Dendritic cell treated with granulocyte-macrophage colony-stimulating factor and Interleukin-4, amounts not matched to agents 40 ng/mL and 50 ng/mL, for 4 days (primary cell): Measurements from ENCODE around the gene FSTL4.

Experiments used
- H3K27ac Mint-ChIP-seq: one replicate; pipeline ENCODE4 v1.8.0; 2022; ENCODE audit warnings: mild to moderate bottlenecking, mixed read lengths
- H3K27me3 Mint-ChIP-seq: one replicate; pipeline ENCODE4 v1.8.0; 2022; ENCODE audit warnings: mild to moderate bottlenecking, mixed read lengths
- H3K36me3 Mint-ChIP-seq: one replicate; pipeline ENCODE4 v1.8.0; 2022; ENCODE audit warnings: low read depth, mixed read lengths
- H3K4me1 Mint-ChIP-seq: one replicate; pipeline ENCODE4 v1.8.0; 2022; ENCODE audit warnings: low read depth, mixed read lengths
- H3K4me3 Mint-ChIP-seq: one replicate; pipeline ENCODE4 v1.8.0; 2022; ENCODE audit warnings: mild to moderate bottlenecking, moderate library complexity, mixed read lengths
- H3K9me3 Mint-ChIP-seq: one replicate; pipeline ENCODE4 v1.8.0; 2022; ENCODE audit warnings: mixed read lengths
- intact Hi-C: fragments of 100-400 bp; cut with micrococcal nuclease; formaldehyde crosslinking; loops from one replicate; pipeline ENCODE4 v1.15.0; 2022

Gene FSTL4

GRCh38 chr5:133525126-133525525, 87.2 kb downstream of the FSTL4 start:
- intact Hi-C loops, result no loop called here
- Mint-ChIP-seq H3K36me3 (no peaks in the 10 kb centered on the region), H3K4me3 (no peak overlapping the region), H3K27ac (no peak overlapping the region), H3K27me3 (peaks cover 11% of the 10 kb centered on the region), H3K9me3 (no peaks in the 10 kb centered on the region), H3K4me1 (peaks cover 1% of the 10 kb centered on the region)

GRCh38 chr5:133524666-133525065, 87.7 kb downstream of the FSTL4 start:
- no peak overlapping the region for H3K27ac Mint-ChIP-seq
- H3K4me3 Mint-ChIP-seq, result no peak overlapping the region
- H3K9me3 Mint-ChIP-seq, result no peaks in the 10 kb centered on the region
- H3K36me3 Mint-ChIP-seq, result no peaks in the 10 kb centered on the region
- intact Hi-C loops, result no loop called here
- peaks cover 5% of the 10 kb centered on the region for H3K4me1 Mint-ChIP-seq
- H3K27me3 Mint-ChIP-seq, result peaks cover 11% of the 10 kb centered on the region

DNA sequence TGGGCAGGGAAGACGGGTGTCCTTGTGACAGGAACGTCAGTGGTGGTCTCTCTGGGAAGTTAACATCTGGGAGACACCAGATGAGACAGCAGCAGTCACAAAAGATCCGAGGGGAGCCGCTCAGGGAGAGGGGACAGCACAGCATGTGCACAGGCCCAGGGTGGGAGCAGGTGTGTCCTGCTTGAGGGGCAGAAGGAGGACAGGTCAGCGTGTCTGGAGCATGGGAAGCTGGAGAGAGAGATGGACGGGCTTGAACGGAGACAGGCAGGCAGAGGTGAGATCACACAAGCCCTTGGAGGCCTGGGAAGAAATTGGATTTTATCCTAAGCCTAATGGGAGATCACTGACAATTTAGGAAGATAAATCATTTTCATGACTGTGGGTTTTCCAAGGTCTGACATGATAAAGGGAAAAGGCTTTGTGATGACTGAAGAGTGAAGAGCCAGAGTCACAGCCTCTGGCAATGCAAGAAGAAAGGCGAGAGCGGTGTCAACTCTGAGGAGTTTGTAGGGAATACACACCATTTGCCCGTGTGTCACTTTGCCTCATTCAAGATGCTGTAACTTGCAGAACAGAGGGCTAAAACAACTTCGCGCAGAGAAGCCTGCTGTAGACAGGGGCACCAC, 88.3 kb downstream of the FSTL4 start:
- Mint-ChIP-seq H3K27me3 (peaks cover 12% of the 10 kb centered on the region), H3K4me3 (no peak overlapping the region), H3K4me1 (peaks cover 5% of the 10 kb centered on the region), H3K36me3 (no peaks in the 10 kb centered on the region), H3K27ac (no peak overlapping the region), H3K9me3 (no peaks in the 10 kb centered on the region)
- intact Hi-C loops, result no loop called here

GRCh38 chr5:133523013-133523658, 89.2 kb downstream of the FSTL4 start:
- Mint-ChIP-seq H3K9me3 (no peaks in the 10 kb centered on the region), H3K36me3 (no peaks in the 10 kb centered on the region), H3K4me1 (peaks cover 5% of the 10 kb centered on the region), H3K4me3 (no peak overlapping the region), H3K27me3 (peaks cover 18% of the 10 kb centered on the region), H3K27ac (no peak overlapping the region)
- intact Hi-C loops, result no loop called here

GRCh38 chr5:133521801-133522200, 90.5 kb downstream of the FSTL4 start:
- Mint-ChIP-seq H3K36me3 (no peaks in the 10 kb centered on the region), H3K4me1 (peaks cover 5% of the 10 kb centered on the region), H3K9me3 (no peaks in the 10 kb centered on the region), H3K27me3 (peaks cover 18% of the 10 kb centered on the region), H3K27ac (no peak overlapping the region), H3K4me3 (no peak overlapping the region)
- intact Hi-C loops, result no loop called here

DNA sequence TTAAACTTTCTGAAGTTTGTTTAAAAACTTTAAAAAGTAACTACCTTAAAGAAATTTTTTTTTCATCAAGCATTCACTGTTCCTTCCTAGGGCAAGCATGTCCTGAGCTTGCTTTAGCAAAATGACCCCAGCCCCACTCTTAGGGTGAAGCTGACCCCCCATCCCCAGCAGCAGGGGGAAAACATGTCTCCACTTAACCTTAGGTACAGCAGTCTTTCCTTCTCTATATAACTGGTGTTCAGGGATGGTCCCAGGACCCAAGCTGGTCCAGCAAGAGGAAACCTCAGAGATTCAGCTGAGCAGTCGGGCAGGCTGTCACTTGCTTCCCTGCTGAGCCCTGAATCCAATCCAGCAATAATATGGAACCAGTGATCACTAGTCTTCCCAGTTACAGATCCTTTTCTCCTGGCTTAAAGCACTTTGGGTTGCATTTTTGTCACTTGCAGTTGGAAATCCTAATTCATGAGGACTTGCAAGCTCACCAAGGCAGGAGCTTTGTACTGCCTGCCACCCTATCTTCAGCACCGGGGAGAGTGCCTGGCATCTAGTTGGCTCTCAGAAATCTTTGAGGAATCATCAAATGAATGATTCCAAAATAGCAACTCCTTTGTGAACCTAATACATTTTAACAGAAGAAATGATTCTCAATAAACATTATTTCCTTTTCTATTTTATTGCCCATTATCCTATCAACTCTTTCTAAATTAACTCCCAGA, 91.2 kb downstream of the FSTL4 start:
- peaks cover 18% of the 10 kb centered on the region for H3K27me3 Mint-ChIP-seq

DNA sequence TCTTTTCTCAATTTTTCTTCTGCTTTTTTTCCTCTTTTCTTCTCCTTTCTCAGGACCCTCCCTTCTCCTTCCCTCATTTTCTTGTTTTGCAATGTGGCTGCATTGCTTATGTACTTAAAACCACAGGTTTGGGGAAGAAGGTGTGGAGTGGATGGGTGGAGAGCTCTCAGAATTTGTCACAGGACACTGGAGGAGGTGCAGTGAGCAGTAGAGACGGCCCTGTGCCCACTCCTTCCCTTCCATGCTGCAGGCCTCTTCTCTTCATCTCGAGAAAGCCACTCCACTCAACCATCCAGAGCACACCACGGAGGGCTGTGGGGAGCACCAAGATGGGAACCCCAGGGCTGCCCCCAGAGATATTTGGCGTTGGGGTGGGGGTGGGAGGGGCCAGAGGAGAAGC, 92.3 kb downstream of the FSTL4 start:
- Mint-ChIP-seq H3K4me1 (peaks cover 5% of the 10 kb centered on the region), H3K36me3 (no peaks in the 10 kb centered on the region), H3K27ac (no peak overlapping the region), H3K9me3 (no peaks in the 10 kb centered on the region), H3K27me3 (peaks cover 21% of the 10 kb centered on the region), H3K4me3 (no peak overlapping the region)
- intact Hi-C loops, result no loop called here

More for the DNA sequence above, 91.2 kb downstream of the FSTL4 start:
- Mint-ChIP-seq H3K9me3 (no peaks in the 10 kb centered on the region), H3K36me3 (no peaks in the 10 kb centered on the region), H3K4me1 (peaks cover 5% of the 10 kb centered on the region), H3K27ac (no peak overlapping the region), H3K4me3 (no peak overlapping the region)
- intact Hi-C loops, result no loop called here

DNA sequence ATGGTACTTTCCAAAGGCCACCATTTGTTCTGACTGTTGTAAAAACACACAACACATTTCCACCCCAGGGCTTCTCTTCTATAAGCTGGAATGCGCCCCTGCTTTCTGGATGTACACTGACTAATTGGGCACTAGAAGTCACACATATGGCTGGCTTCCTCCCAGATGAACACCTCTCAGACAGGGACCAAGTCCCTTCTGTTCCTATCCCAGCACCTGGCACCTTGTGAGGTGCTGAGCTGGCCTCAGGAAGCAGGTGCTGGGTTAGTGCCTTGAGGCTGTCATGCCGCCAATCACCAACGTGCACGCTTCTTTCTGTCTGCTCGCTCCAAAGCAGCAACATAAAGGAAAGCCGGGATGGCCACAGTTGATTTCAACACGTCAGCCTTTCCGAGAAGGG, 93.2 kb downstream of the FSTL4 start:
- Mint-ChIP-seq H3K4me3 (no peak overlapping the region), H3K36me3 (no peaks in the 10 kb centered on the region)

DNA sequence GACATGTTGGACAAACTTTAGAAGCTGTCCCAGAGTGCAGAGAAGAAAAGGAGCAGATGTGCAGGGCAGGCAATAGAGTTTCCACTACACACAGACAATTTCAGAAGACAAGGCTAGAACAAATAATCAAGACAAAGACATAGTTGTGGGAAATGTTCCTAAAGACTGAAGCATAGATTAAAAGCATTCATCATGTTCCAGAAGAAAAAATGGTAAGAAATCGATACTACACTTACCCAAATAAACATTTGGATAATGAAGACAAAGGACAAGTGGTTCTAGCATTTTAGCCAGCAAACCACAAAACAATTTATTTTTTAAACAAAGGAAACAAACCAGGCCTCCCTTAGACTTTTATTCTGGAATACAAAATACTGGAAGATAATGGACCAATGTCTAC, 97.9 kb downstream of the FSTL4 start:
- intact Hi-C loops, result no loop called here
- Mint-ChIP-seq H3K4me3 (no peak overlapping the region), H3K36me3 (no peaks in the 10 kb centered on the region), H3K4me1 (no peaks in the 10 kb centered on the region), H3K9me3 (no peaks in the 10 kb centered on the region), H3K27me3 (peaks cover 17% of the 10 kb centered on the region), H3K27ac (no peak overlapping the region)

More for the DNA sequence above, 93.2 kb downstream of the FSTL4 start:
- H3K27ac Mint-ChIP-seq, result no peak overlapping the region
- H3K27me3 Mint-ChIP-seq, result peaks cover 23% of the 10 kb centered on the region
- intact Hi-C loops, result no loop called here
- no peaks in the 10 kb centered on the region for H3K9me3 Mint-ChIP-seq
- H3K4me1 Mint-ChIP-seq, result peaks cover 5% of the 10 kb centered on the region

- Mint-ChIP-seq H3K4me3 (no peak overlapping the region), H3K27ac (no peak overlapping the region), H3K36me3 (no peaks in the 10 kb centered on the region), H3K27me3 (peaks cover 9% of the 10 kb centered on the region), H3K4me1 (no peaks in the 10 kb centered on the region), H3K9me3 (no peaks in the 10 kb centered on the region)
- intact Hi-C loops, result no loop called here
Measured at GRCh38 chr5:133512896-133513295, 99.4 kb downstream of the FSTL4 start.

GRCh38 chr5:133511653-133512235, 100.6 kb downstream of the FSTL4 start:
- H3K27me3 Mint-ChIP-seq, result peaks cover 9% of the 10 kb centered on the region

DNA sequence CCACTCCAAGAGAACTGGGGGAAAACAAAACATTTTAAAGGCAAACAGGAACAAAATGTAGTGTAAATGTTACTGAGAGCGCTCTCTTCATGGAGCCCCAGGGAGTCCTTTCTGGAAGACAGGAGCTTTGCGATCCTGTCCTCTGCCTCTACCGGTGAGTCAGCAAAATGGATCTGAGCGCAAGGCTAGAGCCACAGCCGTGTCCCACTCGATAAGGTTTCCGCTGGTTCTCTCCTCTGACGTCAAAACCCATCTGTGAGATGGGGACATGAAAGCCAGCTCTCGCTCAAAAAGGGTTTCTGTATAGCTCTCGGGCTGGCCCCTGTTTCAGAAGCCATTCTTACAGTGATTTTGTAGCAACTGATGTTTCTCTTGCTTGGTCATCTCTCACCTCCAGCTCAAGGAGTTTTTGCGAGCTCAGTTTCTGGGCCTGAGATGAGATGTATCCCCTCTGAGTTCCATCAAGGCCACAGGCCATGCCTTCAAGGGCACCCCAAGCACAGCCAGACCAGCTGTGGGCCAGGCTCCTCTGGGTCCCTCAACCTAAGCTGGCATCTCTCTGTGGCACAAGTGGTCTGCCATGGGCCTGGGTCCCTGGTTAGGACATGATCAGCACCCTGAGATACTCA, 101.6 kb downstream of the FSTL4 start:
- H3K4me1 Mint-ChIP-seq, result no peaks in the 10 kb centered on the region
- peaks cover 11% of the 10 kb centered on the region for H3K27me3 Mint-ChIP-seq
- H3K27ac Mint-ChIP-seq, result no peak overlapping the region
- H3K9me3 Mint-ChIP-seq, result no peaks in the 10 kb centered on the region
- no peak overlapping the region for H3K4me3 Mint-ChIP-seq
- intact Hi-C loops, result no loop called here
- H3K36me3 Mint-ChIP-seq, result no peaks in the 10 kb centered on the region

More at GRCh38 chr5:133511653-133512235, 100.6 kb downstream of the FSTL4 start:
- Mint-ChIP-seq H3K27ac (no peak overlapping the region), H3K4me1 (no peaks in the 10 kb centered on the region), H3K9me3 (no peaks in the 10 kb centered on the region), H3K36me3 (no peaks in the 10 kb centered on the region), H3K4me3 (no peak overlapping the region)
- intact Hi-C loops, result no loop called here

- Mint-ChIP-seq H3K4me1 (no peaks in the 10 kb centered on the region), H3K36me3 (no peaks in the 10 kb centered on the region)
- intact Hi-C loops, result no loop called here
Measured at GRCh38 chr5:133509742-133510079, 102.6 kb downstream of the FSTL4 start.

More at GRCh38 chr5:133509742-133510079, 102.6 kb downstream of the FSTL4 start:
- H3K4me3 Mint-ChIP-seq, result no peak overlapping the region
- H3K27me3 Mint-ChIP-seq, result peaks cover 9% of the 10 kb centered on the region
- no peak overlapping the region for H3K27ac Mint-ChIP-seq
- H3K9me3 Mint-ChIP-seq, result no peaks in the 10 kb centered on the region
